22Rv1 (cell line): Measurements from ENCODE around the gene IDS.

ENCODE experiments used
- H3K27ac ChIP-seq: fragments of 450-650 bp; 2 replicates; pipeline ENCODE4 v1.5.1; 2017
- ZFX ChIP-seq: fragments of 450-650 bp; IDR thresholded peaks from 2 replicates; pipeline ENCODE4 v1.6.1; 2017; ENCODE audit warnings: antibody characterized with exemption, borderline replicate concordance
- TF ChIP-seq, protein P1 (sequence below): fragments of 450-650 bp; IDR thresholded peaks from 2 replicates; pipeline ENCODE4 v1.5.1; 2017; ENCODE audit warnings: mild to moderate bottlenecking

IDS gene

DNA sequence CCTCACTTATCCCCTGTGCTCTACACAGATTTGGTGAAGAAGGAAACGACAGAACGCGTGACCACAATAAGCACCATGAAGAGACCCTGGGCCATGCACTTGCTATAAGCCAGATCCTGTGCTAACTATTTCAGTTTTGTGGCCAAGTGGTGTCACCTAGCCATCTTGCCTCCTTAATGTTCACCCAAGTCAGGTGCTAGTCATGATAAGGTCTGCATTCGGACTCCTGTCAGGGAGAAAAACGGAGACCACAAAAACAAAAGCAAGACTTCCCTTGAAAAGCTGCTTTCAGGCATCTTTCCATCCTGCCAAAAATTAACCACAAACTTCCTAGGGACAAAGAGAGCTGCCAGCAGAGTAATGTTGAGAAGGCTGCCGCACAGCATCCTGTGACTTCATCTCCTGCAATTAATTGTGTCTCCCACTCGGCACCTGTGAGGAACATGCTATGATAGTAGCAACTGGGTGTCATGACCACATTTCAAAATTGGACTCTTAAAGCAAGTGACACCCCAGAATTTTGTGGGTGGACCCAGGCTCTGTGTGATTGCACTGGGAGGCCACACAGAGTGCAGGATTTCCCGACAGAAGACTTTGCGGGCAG lies 8.8 kb upstream of the IDS start:
- TF ChIP-seq, protein P1, sequence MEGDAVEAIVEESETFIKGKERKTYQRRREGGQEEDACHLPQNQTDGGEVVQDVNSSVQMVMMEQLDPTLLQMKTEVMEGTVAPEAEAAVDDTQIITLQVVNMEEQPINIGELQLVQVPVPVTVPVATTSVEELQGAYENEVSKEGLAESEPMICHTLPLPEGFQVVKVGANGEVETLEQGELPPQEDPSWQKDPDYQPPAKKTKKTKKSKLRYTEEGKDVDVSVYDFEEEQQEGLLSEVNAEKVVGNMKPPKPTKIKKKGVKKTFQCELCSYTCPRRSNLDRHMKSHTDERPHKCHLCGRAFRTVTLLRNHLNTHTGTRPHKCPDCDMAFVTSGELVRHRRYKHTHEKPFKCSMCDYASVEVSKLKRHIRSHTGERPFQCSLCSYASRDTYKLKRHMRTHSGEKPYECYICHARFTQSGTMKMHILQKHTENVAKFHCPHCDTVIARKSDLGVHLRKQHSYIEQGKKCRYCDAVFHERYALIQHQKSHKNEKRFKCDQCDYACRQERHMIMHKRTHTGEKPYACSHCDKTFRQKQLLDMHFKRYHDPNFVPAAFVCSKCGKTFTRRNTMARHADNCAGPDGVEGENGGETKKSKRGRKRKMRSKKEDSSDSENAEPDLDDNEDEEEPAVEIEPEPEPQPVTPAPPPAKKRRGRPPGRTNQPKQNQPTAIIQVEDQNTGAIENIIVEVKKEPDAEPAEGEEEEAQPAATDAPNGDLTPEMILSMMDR = no peak
- no peak for TF ChIP-seq ZFX
- no peak overlapping the region for H3K27ac ChIP-seq

DNA sequence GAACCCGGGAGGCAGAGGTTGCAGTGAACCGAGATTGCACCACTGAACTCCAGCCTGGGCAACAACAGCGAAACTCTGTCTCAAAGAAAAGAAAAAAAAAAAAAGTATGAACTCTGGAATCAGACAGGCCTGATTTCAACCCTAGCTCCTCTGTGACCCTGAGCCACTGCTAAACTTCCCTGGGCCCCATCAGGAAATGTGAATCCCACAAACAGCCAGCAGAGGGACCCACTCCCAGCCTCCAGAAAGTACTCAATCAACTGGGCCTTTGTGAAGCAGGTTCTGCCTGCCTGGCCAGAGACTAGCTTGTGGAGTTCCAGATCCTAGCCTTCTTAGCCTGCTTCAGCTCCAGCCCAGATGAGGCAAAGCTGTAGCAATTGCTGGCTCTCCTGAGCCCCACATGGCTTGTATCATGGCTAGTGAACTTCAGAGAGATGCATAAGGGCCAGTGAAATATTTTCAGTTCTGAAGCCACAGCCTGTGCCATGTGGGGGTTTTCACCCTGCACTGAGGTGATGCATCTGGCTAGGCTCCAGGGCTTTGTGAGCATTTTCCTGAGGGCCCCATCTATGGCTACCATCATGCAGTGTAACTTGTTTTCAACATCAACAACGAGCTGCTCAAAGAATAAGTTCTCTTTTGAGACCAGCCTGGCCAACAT lies 7.2 kb upstream of the IDS start:
- no peak overlapping the region for H3K27ac ChIP-seq
- no peak for TF ChIP-seq ZFX
- TF ChIP-seq, protein P1 = peak; percentile 62

DNA sequence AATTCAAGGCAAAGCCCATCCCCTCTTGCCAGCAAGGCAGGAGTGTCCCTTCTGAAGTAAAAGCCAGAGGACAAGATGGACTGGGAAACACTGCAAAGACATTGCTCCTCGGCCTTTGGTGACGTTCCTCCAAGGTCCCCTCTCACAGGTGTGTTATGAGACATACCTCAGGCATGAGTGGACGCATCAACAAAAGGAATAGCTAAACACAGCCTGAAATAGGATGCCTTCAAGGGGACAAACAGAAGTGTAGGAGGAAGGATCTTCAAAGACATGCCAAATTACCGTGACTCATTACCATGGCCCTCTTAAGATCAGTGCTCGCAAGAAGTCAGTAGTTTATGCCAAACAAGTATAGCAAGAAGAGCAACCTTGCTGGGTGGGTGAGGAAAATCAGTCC lies 6.0 kb upstream of the IDS start:
- H3K27ac ChIP-seq = no peak overlapping the region

DNA sequence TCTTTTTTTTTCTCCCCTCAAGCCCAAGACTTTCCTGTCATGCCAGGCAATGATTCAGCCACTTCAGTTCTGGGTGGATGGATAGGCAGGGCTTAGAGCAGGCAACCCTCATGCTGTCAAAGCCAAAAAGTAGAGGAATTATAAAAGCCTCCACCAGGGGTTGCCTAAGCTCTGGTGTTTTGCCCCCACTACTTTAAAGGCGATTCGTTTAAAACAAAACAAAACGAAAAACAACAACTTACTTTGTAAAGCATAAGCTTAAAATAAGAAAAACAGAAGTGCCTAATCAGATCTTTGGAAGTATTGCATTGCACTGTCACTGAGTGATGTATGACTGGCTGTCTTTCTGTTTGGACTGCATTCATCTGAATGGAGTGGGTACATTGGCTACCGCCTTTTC lies 5.3 kb upstream of the IDS start:
- TF ChIP-seq ZFX = no peak
- TF ChIP-seq, protein P1 = no peak
- no peak overlapping the region for H3K27ac ChIP-seq

More for the DNA sequence above, 6.0 kb upstream of the IDS start:
- no peak for TF ChIP-seq ZFX
- TF ChIP-seq, protein P1 = no peak

DNA sequence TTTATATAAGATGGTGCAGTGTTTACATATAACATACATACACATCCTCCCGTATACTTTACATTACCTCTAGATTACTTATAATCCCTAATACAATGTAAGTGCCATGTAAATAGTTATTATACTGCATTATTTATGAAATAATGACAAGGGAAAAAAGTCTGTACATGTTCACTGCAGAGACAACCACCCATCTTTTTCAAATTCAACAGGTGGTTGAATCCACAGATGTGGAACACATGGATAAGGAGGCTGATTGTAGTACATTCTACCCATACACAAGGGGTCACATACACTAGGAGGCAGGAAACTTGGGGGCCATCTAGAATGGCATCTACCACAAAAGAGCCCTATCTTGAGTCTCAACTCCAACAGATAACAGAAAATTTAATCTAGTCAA lies 3.4 kb upstream of the IDS start:
- H3K27ac ChIP-seq = no peak overlapping the region
- TF ChIP-seq, protein P1 = no peak
- no peak for TF ChIP-seq ZFX

DNA sequence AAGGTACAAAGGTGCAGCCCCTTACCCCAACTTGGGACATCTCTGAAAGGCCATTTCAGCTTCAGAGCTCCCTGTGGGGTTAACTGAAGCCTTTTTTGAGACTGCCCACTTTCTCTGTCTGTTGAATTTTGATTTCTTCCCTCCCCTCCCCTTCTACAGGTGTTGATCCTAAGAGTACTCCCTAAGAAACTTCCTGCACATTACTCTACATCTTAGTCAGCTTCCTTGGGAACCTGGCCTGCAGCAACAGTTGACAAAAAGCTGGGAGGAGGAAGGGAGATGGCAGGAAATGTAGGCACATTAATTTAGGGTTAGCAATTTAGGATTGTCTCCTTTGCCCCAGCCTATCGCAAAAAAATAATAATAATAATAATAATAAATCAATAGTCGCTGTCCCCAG lies 1.2 kb upstream of the IDS start:
- TF ChIP-seq, protein P1 = no peak
- no peak for TF ChIP-seq ZFX
- no peak overlapping the region for H3K27ac ChIP-seq

DNA sequence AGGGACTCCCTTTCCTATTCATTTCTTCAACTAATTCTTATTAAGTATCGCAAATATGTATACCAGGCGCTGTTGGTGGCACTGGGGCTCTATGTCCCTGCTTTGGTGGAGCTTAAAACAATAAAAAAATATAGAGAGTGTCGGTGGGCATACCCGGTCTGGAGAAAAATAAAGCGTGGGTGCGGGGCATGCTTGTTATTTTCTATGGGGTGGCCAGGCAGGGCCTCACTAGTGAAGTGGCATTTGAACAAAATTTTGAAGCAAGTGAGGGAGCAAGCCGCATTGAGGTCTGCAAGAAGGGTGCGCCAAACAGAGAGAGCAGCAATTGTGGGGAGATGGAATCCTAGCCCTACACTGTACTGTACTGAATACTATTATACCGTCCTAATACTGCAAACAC lies 565 bp upstream of the IDS start:
- no peak for TF ChIP-seq ZFX
- TF ChIP-seq, protein P1 = no peak
- H3K27ac ChIP-seq = no peak overlapping the region
